ENCODE data around the gene MPZL2.

Gene MPZL2

DNA sequence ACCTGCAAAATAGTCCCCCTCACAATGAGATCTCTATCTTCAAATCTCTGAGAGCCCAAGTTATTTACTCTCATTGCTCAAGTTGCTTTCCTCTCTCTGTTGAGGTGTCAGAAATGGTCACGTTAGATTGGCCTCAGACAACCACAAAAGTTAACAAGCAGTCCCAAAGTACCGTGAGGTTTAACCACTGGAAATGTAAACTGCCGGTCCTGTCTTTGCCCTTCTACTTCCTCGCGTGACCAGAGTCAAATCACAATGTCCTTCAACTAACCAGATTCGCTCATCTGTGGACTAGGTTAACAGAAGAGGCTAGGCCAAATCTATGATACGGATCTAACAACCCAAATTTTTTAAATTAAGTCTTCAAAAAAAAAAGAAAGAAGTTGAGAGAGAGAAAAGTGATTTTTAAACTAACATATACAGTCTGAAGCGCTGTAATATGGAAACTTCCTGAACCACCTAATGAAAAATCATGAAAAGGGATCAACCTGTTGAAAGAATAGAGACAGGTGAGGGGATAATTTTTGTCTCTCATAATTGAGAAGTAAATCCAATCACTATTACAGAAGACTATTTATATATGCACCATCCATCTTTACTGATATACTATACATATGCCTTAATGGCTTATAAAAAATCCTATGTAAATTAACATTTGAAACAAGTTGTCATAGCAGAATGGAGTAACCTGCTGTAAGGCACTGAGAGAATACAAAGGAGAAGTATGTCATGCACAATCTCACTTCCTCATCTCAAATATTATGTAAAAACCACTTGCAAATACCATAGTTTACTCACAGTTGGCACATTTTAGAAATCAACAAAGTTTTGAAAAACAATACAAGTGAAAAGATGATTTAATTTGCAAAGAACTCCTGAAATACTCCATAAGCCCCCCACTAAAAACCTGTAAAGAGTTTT is 36.0 kb downstream of the MPZL2 start:
- TF ChIP-seq, protein P1, sequence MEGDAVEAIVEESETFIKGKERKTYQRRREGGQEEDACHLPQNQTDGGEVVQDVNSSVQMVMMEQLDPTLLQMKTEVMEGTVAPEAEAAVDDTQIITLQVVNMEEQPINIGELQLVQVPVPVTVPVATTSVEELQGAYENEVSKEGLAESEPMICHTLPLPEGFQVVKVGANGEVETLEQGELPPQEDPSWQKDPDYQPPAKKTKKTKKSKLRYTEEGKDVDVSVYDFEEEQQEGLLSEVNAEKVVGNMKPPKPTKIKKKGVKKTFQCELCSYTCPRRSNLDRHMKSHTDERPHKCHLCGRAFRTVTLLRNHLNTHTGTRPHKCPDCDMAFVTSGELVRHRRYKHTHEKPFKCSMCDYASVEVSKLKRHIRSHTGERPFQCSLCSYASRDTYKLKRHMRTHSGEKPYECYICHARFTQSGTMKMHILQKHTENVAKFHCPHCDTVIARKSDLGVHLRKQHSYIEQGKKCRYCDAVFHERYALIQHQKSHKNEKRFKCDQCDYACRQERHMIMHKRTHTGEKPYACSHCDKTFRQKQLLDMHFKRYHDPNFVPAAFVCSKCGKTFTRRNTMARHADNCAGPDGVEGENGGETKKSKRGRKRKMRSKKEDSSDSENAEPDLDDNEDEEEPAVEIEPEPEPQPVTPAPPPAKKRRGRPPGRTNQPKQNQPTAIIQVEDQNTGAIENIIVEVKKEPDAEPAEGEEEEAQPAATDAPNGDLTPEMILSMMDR (IDR thresholded peaks at IDR 0.05; ENCODE audit: insufficient read depth, missing control alignments) = no peak
- DNase-seq (ENCODE audit: insufficient read length, low spot score) (no peak), FAIRE-seq (no peak)

DNA sequence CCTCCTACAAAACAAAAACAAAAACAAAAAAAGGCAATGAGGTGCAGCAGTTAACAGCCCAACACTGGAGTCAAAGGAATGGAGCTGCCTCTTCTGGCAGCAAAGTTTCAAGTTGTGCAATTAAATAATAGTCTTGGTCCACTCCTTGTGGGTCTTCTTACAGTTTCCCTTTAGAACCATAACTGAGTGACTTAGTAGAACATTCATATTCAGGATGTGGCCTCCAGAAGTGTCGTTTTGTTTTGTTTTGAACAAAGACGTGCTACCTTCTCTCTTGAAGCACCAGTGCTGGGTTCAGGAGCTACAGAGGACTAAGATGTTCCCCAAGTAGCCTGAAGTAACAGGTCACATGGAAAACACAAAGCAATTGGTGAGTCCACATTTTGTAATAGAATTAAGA is 37.3 kb downstream of the MPZL2 start:
- FAIRE-seq (no peak), DNase-seq (ENCODE audit: insufficient read length, low spot score) (no peak)
- TF ChIP-seq, protein P1 (IDR thresholded peaks at IDR 0.05; ENCODE audit: insufficient read depth, missing control alignments) = no peak

DNA sequence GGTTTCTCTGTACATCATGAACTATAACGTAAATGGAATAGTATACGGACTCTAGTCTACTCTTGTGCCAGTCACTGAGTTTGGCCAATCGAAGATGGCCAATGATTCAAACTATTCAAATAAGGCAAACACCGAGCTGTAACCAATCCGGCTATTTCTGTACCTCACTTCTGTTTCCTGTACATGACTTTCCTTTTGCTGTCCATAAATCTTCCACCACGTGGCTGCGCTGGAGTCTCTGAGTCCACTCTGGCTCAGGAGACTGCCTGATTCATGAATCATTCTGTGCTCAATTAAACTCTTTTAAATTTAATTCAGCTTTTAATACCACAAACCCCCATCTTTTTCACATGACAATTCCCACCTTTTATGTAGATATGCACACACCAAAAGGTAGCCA is 37.8 kb downstream of the MPZL2 start:
- DNase-seq (ENCODE audit: insufficient read length, low spot score) (no peak), FAIRE-seq (no peak)
- TF ChIP-seq, protein P1 (IDR thresholded peaks at IDR 0.05; ENCODE audit: insufficient read depth, missing control alignments) = no peak

DNA sequence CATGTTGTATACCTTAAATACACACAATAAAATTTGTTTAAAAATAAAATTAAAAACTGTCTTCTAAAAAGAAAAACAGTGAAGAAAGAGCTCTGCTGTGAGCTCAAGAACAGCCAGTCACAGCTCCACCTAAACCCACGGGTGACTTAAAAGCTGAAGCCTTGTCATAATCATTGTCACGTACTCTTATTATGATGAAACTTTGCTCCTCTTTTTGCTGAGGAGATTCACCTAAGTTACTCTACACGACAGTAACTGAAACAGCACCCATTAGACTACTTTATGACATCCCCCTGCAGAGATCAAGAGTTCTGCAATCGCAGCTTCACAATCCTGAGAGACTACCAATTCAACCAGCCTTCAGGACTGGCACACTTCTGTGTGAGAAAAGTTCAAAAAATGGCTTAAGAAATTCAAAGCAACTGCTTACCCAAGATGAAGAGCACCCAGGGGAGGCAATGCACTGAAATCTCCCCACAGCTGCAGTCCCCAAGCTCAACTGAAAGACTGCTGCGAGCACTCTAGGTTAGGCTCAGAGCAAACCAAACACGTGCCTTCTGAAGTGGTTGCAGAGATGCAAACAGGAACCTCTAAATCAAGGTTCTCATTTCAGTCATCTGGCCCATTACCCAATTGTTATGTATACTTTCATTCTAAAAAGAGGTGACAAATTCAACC is 39.4 kb downstream of the MPZL2 start, which contains the start of gene JAML:
TSS of gene JAML (minus strand) at position 501 of the 678 bp plus-strand sequence. CDS start 10,145 bp downstream, outside the sequence.
- TF ChIP-seq, protein P1 (IDR thresholded peaks at IDR 0.05; ENCODE audit: insufficient read depth, missing control alignments) = no peak
- DNase-seq (ENCODE audit: insufficient read length, low spot score) = no peak
- no peak for FAIRE-seq

DNA sequence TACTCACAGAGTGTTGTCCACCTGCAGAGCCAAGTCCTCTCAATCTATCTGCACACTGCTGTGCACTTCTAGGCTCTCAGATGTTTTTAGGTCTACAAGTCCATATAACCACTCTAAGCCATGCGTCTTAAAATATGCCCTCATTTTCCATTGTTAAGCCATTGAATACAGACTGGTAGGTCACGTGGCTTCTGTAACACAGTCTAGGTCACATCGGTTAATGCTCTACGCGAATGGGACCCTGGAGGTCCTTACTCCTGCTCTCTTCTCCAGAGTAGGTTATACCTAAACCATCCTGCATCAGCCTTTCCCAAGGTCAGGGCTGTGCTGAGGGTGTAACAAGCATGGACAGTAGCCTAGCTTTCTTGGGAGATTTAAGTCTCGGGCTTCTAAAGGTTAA is 40.1 kb downstream of the MPZL2 start:
- TF ChIP-seq, protein P1 (IDR thresholded peaks at IDR 0.05; ENCODE audit: insufficient read depth, missing control alignments) = no peak
- FAIRE-seq = no peak
- no peak for DNase-seq (ENCODE audit: insufficient read length, low spot score)

DNA sequence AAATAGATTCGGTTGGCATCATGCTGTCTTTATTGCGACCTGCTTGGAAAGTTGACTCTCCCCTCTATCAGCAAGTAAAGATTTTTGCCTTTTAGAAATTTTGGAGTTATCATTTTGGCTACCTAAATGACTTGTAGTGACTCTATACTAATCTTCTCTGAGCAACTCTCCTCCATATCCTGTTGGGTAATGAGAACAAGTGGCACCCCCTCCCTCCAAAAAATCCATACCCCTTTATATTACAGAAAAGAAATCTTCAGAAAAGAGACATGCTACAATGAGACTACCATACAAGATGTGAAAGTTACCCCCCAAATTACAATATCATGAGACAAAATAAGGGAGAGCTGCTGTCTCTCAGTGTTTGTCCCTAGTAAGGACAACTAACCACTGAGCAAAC is 40.5 kb downstream of the MPZL2 start:
- DNase-seq (ENCODE audit: insufficient read length, low spot score) (no peak), FAIRE-seq (no peak)
- TF ChIP-seq, protein P1 (IDR thresholded peaks at IDR 0.05; ENCODE audit: insufficient read depth, missing control alignments) = no peak

Data from D721Med (cell line).